Endodermal cell (in vitro differentiated cells): Measurements from ENCODE around the gene HECW1. TPM values are rescaled to one million over a fixed set of nuclear protein-coding genes. Genes with fewer than 3 reads are reported as not detected.
"Not testable (repeated sequence)": the region's sequence is repeated elsewhere in the genome, so short reads cannot be mapped to it uniquely, and the experiment has no call there.

ENCODE experiments used
- DNase-seq: peaks from one replicate; pipeline ENCODE4 v3.0.0-alpha.2; 2017
- H3K27ac ChIP-seq: 2 replicates; pipeline ENCODE4 v1.5.1; 2013; ENCODE audit warnings: mild to moderate bottlenecking, low read depth, low read length, moderate library complexity
- H3K27me3 ChIP-seq: 2 replicates; pipeline ENCODE4 v1.6.1; 2013; ENCODE audit warnings: mild to moderate bottlenecking, low read length, moderate library complexity; ENCODE audit not compliant: insufficient read depth, control insufficient read depth, poor library complexity, severe bottlenecking
- H3K36me3 ChIP-seq: 2 replicates; pipeline ENCODE4 v1.7.0; 2013; ENCODE audit warnings: mild to moderate bottlenecking, low read length, moderate library complexity; ENCODE audit not compliant: control insufficient read depth, insufficient read depth
- H3K4me1 ChIP-seq: one replicate; pipeline ENCODE4 v1.7.0; 2013; ENCODE audit warnings: low read length; ENCODE audit not compliant: control insufficient read depth, insufficient read depth
- H3K4me3 ChIP-seq: 2 replicates; pipeline ENCODE4 v1.5.1; 2013; ENCODE audit warnings: mild to moderate bottlenecking, low read length, moderate library complexity
- H3K9ac ChIP-seq: 2 replicates; pipeline ENCODE4 v1.6.1; 2013; ENCODE audit warnings: mild to moderate bottlenecking, low read length, moderate library complexity; ENCODE audit not compliant: poor library complexity, severe bottlenecking; ENCODE audit errors: extremely low read depth
- H3K9me3 ChIP-seq: 2 replicates; pipeline ENCODE4 v1.6.1; 2013; ENCODE audit warnings: mild to moderate bottlenecking, low read length, moderate library complexity; ENCODE audit not compliant: control insufficient read depth
- H3K27ac Mint-ChIP-seq: 2 replicates; pipeline ENCODE4 v1.8.0; 2020; ENCODE audit warnings: mixed read lengths
- H3K27me3 Mint-ChIP-seq: 2 replicates; pipeline ENCODE4 v1.8.0; 2021; ENCODE audit warnings: mild to moderate bottlenecking, mixed read lengths; ENCODE audit not compliant: insufficient read depth
- H3K36me3 Mint-ChIP-seq: 2 replicates; pipeline ENCODE4 v1.8.0; 2020; ENCODE audit warnings: low read depth, mixed read lengths
- H3K4me1 Mint-ChIP-seq: 2 replicates; pipeline ENCODE4 v1.8.0; 2020; ENCODE audit warnings: mixed read lengths
- H3K4me3 Mint-ChIP-seq: 2 replicates; pipeline ENCODE4 v1.8.0; 2020; ENCODE audit warnings: mild to moderate bottlenecking, moderate library complexity, mixed read lengths
- H3K9me3 Mint-ChIP-seq: 2 replicates; pipeline ENCODE4 v1.8.0; 2020; ENCODE audit warnings: mild to moderate bottlenecking, mixed read lengths
- WGBS, 2 experiments: methylation state at CpG; one replicate each; pipeline versions ENCODE4 v1.1.5 to v1.1.7; 2013; ENCODE audit warnings: missing lambda C conversion rate in 2 of 2, mixed read lengths in 1 of 2; ENCODE audit not compliant: insufficient coverage in 1 of 2, insufficient read length in 1 of 2; 5-methylcytosine and 5-hydroxymethylcytosine counted together
- total RNA-seq, 2 donors: library from RNA; stranded (reverse); fragmentation: NEBNext Ultra II Directional in 1 of 2; extraction: Animal tissue kit (Norgen Biotek cat#: 25700) in 1 of 2; gene quantifications; 2 replicates in 1 of 2; 3 replicates in 1 of 2; pipeline ENCODE4 v1.2.1, GENCODE V29; 2021
- TF ChIP-seq, protein P1 (sequence below): fragments of 200-600 bp; sonication (generic); conservative IDR thresholded peaks from 2 replicates; pipeline ENCODE4 v1.5.0; 2021; ENCODE audit warnings: antibody characterized with exemption, mild to moderate bottlenecking

Gene HECW1
- total RNA-seq, 2 donors from 2014 or later, result 4.6 to 12.0 TPM

DNA sequence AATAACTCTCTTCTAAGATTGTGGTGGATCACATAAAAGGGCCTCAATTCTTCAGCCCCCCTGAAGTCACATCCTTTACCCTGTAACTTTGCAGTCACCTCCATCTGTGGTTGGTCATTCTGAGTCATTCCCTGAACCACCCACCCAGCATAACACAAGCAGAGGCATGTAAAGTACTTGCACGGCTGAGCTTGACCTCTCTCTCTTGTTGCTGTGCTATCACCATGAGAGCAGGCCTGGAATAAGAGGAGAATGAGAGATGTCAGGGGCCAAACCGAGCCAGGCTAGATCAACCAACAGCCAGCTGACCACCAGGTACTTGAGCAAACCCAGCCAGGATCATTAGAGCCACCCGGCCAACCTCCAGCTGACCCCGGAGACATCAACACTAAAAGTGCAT, 457.0 kb downstream of the HECW1 start:
- no peaks in the 10 kb centered on the region for H3K36me3 ChIP-seq
- H3K27ac Mint-ChIP-seq, result no peak overlapping the region
- TF ChIP-seq, protein P1, sequence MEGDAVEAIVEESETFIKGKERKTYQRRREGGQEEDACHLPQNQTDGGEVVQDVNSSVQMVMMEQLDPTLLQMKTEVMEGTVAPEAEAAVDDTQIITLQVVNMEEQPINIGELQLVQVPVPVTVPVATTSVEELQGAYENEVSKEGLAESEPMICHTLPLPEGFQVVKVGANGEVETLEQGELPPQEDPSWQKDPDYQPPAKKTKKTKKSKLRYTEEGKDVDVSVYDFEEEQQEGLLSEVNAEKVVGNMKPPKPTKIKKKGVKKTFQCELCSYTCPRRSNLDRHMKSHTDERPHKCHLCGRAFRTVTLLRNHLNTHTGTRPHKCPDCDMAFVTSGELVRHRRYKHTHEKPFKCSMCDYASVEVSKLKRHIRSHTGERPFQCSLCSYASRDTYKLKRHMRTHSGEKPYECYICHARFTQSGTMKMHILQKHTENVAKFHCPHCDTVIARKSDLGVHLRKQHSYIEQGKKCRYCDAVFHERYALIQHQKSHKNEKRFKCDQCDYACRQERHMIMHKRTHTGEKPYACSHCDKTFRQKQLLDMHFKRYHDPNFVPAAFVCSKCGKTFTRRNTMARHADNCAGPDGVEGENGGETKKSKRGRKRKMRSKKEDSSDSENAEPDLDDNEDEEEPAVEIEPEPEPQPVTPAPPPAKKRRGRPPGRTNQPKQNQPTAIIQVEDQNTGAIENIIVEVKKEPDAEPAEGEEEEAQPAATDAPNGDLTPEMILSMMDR, result no peak
- H3K27ac ChIP-seq, result no peak overlapping the region
- H3K36me3 Mint-ChIP-seq, result no peaks in the 10 kb centered on the region
- no peak overlapping the region for H3K9ac ChIP-seq
- H3K27me3 ChIP-seq, result no peaks in the 10 kb centered on the region
- no peak for DNase-seq
- H3K4me1 ChIP-seq, result no peaks in the 10 kb centered on the region
- H3K9me3 Mint-ChIP-seq, result no peaks in the 10 kb centered on the region
- H3K4me3 Mint-ChIP-seq, result no peak overlapping the region
- no peaks in the 10 kb centered on the region for H3K9me3 ChIP-seq
- WGBS, 2 experiments, result 93 to 94% methylated on average over 4 of the region's 4 CpGs
- H3K27me3 Mint-ChIP-seq, result no peaks in the 10 kb centered on the region
- H3K4me1 Mint-ChIP-seq, result no peaks in the 10 kb centered on the region
- H3K4me3 ChIP-seq, result no peak overlapping the region

DNA sequence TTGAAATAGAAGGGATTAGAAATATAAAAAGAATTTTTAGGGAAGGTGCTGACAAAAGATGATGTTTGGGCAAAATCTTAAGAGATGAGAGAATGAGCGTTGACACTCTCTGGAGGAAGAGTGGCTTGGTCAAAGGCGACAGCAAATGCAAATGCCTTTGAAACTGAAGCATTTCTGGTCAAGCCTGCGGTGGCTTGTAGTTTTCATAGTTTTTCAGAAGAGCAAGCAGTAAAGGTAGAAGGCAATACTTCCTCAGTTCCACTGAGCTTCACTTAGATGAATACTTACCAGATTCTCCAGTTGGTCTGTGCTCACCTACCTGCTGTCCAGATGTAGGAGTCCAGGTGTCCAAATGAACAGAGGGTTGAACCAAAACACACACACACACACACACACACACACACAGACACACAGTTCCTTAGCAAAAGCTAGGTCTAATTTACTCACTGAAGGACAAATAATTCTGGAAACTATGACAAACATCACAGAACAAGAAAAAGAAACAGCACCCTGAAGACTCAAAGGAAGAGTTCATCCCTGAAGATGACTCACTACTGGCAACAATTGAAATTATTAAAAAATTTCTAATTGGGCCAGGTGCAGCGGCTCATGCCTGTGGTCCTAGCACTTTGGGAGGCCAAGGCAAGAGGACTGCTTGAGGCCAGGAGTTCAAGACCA, 458.4 kb downstream of the HECW1 start:
- 90 to 94% methylated on average over 4 of the region's 4 CpGs for WGBS, 2 experiments
- no peaks in the 10 kb centered on the region for H3K27me3 ChIP-seq
- no peaks in the 10 kb centered on the region for H3K27me3 Mint-ChIP-seq

DNA sequence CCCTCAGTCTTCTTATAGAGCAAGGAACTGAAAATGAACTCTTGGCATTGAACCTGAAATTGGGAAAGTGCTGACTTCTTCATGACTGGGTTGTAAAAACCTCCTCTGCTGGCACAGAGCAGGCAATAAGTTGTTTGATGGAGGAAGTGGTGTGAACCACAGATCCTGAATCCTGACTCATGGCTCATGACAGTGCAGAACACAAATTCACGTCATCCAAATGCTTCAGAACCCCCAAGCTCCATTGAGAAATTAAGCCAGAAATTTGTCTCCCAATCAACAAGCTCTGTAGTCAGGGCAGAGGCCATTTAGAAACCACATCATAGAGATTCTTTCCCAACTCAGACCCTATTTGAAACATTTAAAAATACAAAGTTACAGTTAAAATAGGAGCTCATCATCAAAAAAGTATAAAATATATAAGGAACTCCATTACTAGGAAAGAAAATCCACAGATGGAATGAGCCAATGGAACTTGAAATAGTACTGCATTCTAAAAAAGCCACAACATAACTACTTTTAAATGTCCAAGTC, 460.1 kb downstream of the HECW1 start:
- TF ChIP-seq, protein P1, result no peak
- H3K4me1 ChIP-seq, result no peaks in the 10 kb centered on the region
- no peak overlapping the region for H3K4me3 Mint-ChIP-seq
- H3K9me3 Mint-ChIP-seq, result no peaks in the 10 kb centered on the region
- H3K27ac Mint-ChIP-seq, result peak overlapping the region; percentile 37
- WGBS, 2 experiments, result 88 to 90% methylated on average over 1 of the region's 1 CpG
- H3K36me3 Mint-ChIP-seq, result no peaks in the 10 kb centered on the region
- H3K27me3 Mint-ChIP-seq, result no peaks in the 10 kb centered on the region
- no peak overlapping the region for H3K4me3 ChIP-seq
- H3K9ac ChIP-seq, result no peak overlapping the region
- no peaks in the 10 kb centered on the region for H3K27me3 ChIP-seq
- no peak overlapping the region for H3K27ac ChIP-seq
- H3K36me3 ChIP-seq, result no peaks in the 10 kb centered on the region
- no peaks in the 10 kb centered on the region for H3K9me3 ChIP-seq
- no peak for DNase-seq
- H3K4me1 Mint-ChIP-seq, result peaks cover 2% of the 10 kb centered on the region

More for the DNA sequence above, 458.4 kb downstream of the HECW1 start:
- TF ChIP-seq, protein P1, result no peak
- H3K9me3 ChIP-seq, result no peaks in the 10 kb centered on the region
- no peak overlapping the region for H3K4me3 Mint-ChIP-seq
- no peak overlapping the region for H3K9ac ChIP-seq
- no peaks in the 10 kb centered on the region for H3K4me1 Mint-ChIP-seq
- no peaks in the 10 kb centered on the region for H3K36me3 ChIP-seq
- H3K27ac ChIP-seq, result no peak overlapping the region
- H3K9me3 Mint-ChIP-seq, result no peaks in the 10 kb centered on the region
- DNase-seq, result no peak
- H3K27ac Mint-ChIP-seq, result no peak overlapping the region
- H3K36me3 Mint-ChIP-seq, result no peaks in the 10 kb centered on the region
- H3K4me3 ChIP-seq, result no peak overlapping the region
- H3K4me1 ChIP-seq, result no peaks in the 10 kb centered on the region

DNA sequence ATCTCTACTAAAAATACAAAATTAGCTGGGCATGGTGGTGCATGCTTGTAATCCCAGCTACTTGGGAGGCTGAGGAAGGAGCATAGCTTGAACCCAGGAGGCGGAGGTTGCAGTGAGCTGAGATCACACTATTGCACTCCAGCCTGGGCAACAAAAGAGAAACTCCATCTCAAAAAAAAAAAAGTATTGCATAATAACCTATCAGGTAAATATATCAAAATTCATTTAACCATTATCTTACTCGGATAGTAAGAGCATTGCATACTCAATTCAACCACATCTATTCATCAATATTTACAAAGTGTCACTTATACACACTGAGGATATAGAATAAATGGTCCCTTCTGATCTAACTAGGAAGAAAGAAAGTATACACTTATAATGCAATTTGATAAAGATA, 461.4 kb downstream of the HECW1 start:
- not testable (repeated sequence) for H3K36me3 ChIP-seq, H3K9me3 Mint-ChIP-seq, DNase-seq, H3K27me3 Mint-ChIP-seq, H3K4me3 ChIP-seq, H3K27ac ChIP-seq, H3K4me1 ChIP-seq, H3K4me1 Mint-ChIP-seq, H3K9ac ChIP-seq, H3K9me3 ChIP-seq, H3K36me3 Mint-ChIP-seq, H3K27me3 ChIP-seq, H3K4me3 Mint-ChIP-seq, H3K27ac Mint-ChIP-seq
- 91 to 100% methylated on average over 1 to 2 of the region's 2 CpGs for WGBS, 2 experiments
